ENCODE results near the gene CEACAM7.

CEACAM7 gene

GRCh38 chr19:41706741-41707501, 18.9 kb upstream of the CEACAM7 start:
- peaks cover 2% of the 10 kb centered on the region; the same call in 1 of the 2 replicates for H3K4me1 ChIP-seq (ENCODE audit: control insufficient read depth, insufficient read depth, low read length)
- H3K27ac ChIP-seq (ENCODE audit: extremely low read depth, low read depth, low read length) = no peak overlapping the region
- H3K36me3 ChIP-seq (ENCODE audit: control insufficient read depth in 2 of 2, insufficient read depth in 1 of 2, low read length in 2 of 2) = no peaks in the 10 kb centered on the region
- H3K4me3 ChIP-seq (ENCODE audit: low read depth, low read length) = peak overlapping the region; percentile 30
- CTCF ChIA-PET = interaction anchor here (0.5 to 5.3 kb wide), 113 partner anchors 9 to 1549 kb away, joined by 3 to 121 read pairs (median 5); partner anchors contain the start of genes CEACAM3, CEACAM6, CEACAM7 and DMAC2
- POLR2A ChIA-PET = no interaction called here
- H3K9me3 ChIP-seq (ENCODE audit: control insufficient read depth, insufficient read depth, low read depth, low read length) = no peaks in the 10 kb centered on the region
- TF ChIP-seq ZNF280C (tag by site-specific recombination; IDR thresholded peaks at IDR 0.05) (no peak), ZNF510 (tag by site-specific recombination; IDR thresholded peaks at IDR 0.05; ENCODE audit: insufficient replicate concordance) (no peak), GLI4 (tag by site-specific recombination; IDR thresholded peaks at IDR 0.05) (peak; percentile 62; the same call in 1 of the 2 replicates), ZNF785 (tag by site-specific recombination; IDR thresholded peaks at IDR 0.05) (0 out of 2 replicates have a peak, but pooled peaks have one; percentile 85), ZBTB7A (tag by site-specific recombination; IDR thresholded peaks at IDR 0.05; ENCODE audit: low read depth) (peak; percentile 65; the same call in 1 of the 2 replicates), ZNF423 (tag by site-specific recombination; IDR thresholded peaks at IDR 0.05) (no peak; the same call in 1 of the 2 replicates), PRDM2 (tag by site-specific recombination; IDR thresholded peaks at IDR 0.05; ENCODE audit: borderline replicate concordance) (no peak), ZBTB1 (tag by site-specific recombination; IDR thresholded peaks at IDR 0.05) (no peak), ZFP37 (tag by site-specific recombination; IDR thresholded peaks at IDR 0.05) (peak; percentile 92), ZNF701 (tag by site-specific recombination; IDR thresholded peaks at IDR 0.05) (no peak), ZNF704 (tag by site-specific recombination; IDR thresholded peaks at IDR 0.05) (no peak), ZNF426 (tag by site-specific recombination; IDR thresholded peaks at IDR 0.05) (no peak), ZNF112 (tag by site-specific recombination; IDR thresholded peaks at IDR 0.05) (no peak), ELK4 (IDR thresholded peaks at IDR 0.05; ENCODE audit: borderline replicate concordance, low read depth, low read length) (no peak), ZNF140 (tag by site-specific recombination; IDR thresholded peaks at IDR 0.05) (no peak), ZNF561 (tag by site-specific recombination; IDR thresholded peaks at IDR 0.05; ENCODE audit: borderline replicate concordance) (peak; percentile 100), ZNF16 (tag by site-specific recombination; IDR thresholded peaks at IDR 0.05; ENCODE audit: low read depth) (no peak), ZNF521 (tag by site-specific recombination; IDR thresholded peaks at IDR 0.05) (no peak), ZNF692 (tag by site-specific recombination; IDR thresholded peaks at IDR 0.05) (peak; percentile 98), ZNF791 (tag by site-specific recombination; IDR thresholded peaks at IDR 0.05) (no peak), KLF17 (tag by site-specific recombination; IDR thresholded peaks at IDR 0.05) (peak; percentile 86)
